Measurements from ENCODE around the gene HCFC1.

Gene HCFC1

GRCh38 chrX:153971450-153972367 lies at the start of gene HCFC1:
HCFC1 (minus strand) TSS chrX:153971818; CDS start chrX:153970840, 978 bp downstream.
- peak within 1 kb of the TSS; percentile 80 to 83 for H3K4me3 ChIP-seq (replicated peaks in 1 of 2; ENCODE audit: low read depth in 2 of 2, low read length in 2 of 2)
- TF ChIP-seq CTCF (IDR thresholded peaks at IDR 0.05; ENCODE audit: low read depth, low read length): no peak

GRCh38 chrX:154021131-154021611 lies 49.6 kb upstream of the HCFC1 start:
- DNase-seq (ENCODE audit: low read depth in 2 of 2): peak; percentile 56 to 69
- no peak overlapping the region for H3K4me3 ChIP-seq (replicated peaks in 1 of 2; ENCODE audit: low read depth in 2 of 2, low read length in 2 of 2)
- TF ChIP-seq CTCF (IDR thresholded peaks at IDR 0.05; ENCODE audit: low read depth, low read length): no peak

More at GRCh38 chrX:153971450-153972367, at the start of gene HCFC1:
- DNase-seq (ENCODE audit: low read depth in 2 of 2): peak; percentile 89 to 93

- TF ChIP-seq CTCF (IDR thresholded peaks at IDR 0.05; ENCODE audit: low read depth, low read length): no peak
- DNase-seq (ENCODE audit: low read depth in 2 of 2): no peak
- peak overlapping the region; percentile 30 to 51 for H3K4me3 ChIP-seq (replicated peaks in 1 of 2; ENCODE audit: low read depth in 2 of 2, low read length in 2 of 2)
These were observed 49.0 kb upstream of the HCFC1 start for GRCh38 chrX:154020536-154021115.

GRCh38 chrX:154019633-154020528 lies 48.3 kb upstream of the HCFC1 start, which contains the start of gene IRAK1:
IRAK1 (minus strand) TSS chrX:154019902; CDS start chrX:154019812, 90 bp downstream.
- no peak for TF ChIP-seq CTCF (IDR thresholded peaks at IDR 0.05; ENCODE audit: low read depth, low read length)
- peak within 1 kb of the TSS; percentile 51 to 61 for H3K4me3 ChIP-seq (replicated peaks in 1 of 2; ENCODE audit: low read depth in 2 of 2, low read length in 2 of 2)
- DNase-seq (ENCODE audit: low read depth in 2 of 2): peak; percentile 47 to 69

- no peak for DNase-seq (ENCODE audit: low read depth in 2 of 2)
- TF ChIP-seq CTCF (IDR thresholded peaks at IDR 0.05; ENCODE audit: low read depth, low read length): no peak
- peak overlapping the region; percentile 51 to 61 for H3K4me3 ChIP-seq (replicated peaks in 1 of 2; ENCODE audit: low read depth in 2 of 2, low read length in 2 of 2)
These were observed 47.5 kb upstream of the HCFC1 start for GRCh38 chrX:154019061-154019621.
